Thyroid gland (tissue), 4 donors: ENCODE results near the gene TBC1D22B.

ENCODE experiments used
- CTCF ChIP-seq, 6 experiments: fragments of 200-600 bp in 3 of 6; fragments of 450-650 bp in 3 of 6; sonication (generic) in 3 of 6; IDR thresholded peaks; one replicate each; pipeline ENCODE4 v1.5.1; 2016 to 2019; ENCODE audit warnings: antibody characterized with exemption in 6 of 6, mild to moderate bottlenecking in 2 of 6, inconsistent platforms in 1 of 6, moderate library complexity in 1 of 6
- POLR2A ChIP-seq, 2 donors: fragments of 450-650 bp; IDR thresholded peaks; one replicate each; pipeline ENCODE4 v1.6.1; 2017; ENCODE audit warnings: antibody characterized with exemption in 2 of 2, mild to moderate bottlenecking in 2 of 2, moderate library complexity in 1 of 2

- TF ChIP-seq CTCF (IDR thresholded peaks at IDR 0.05) (peak in 5 of 6 experiments; percentile 44 to 83 (median 64)), POLR2A (IDR thresholded peaks at IDR 0.05) (no peak)
Measured at GRCh38 chr6:37207903-37208456, 49.6 kb upstream of the TBC1D22B start.
